ENCODE results near the gene OPCML. TPM values are rescaled to one million over a fixed set of nuclear protein-coding genes. Genes with fewer than 3 reads are reported as not detected.

Gene OPCML
- total RNA-seq, 1 experiment from 2014 or later, result 0.94 TPM

- H2BK12ac ChIP-seq (ENCODE audit: insufficient read length, low read depth, low read length), result no peak overlapping the region
- Mint-ChIP-seq H3K27ac (no peak overlapping the region), H3K4me3 (no peak overlapping the region), H3K27me3 (ENCODE audit: low read depth) (peaks cover 1% of the 10 kb centered on the region; the same call in 1 of the 2 replicates), H3K36me3 (ENCODE audit: insufficient read depth in 1 of 3, low read depth in 3 of 3) (peaks cover 0 to under 1% (median 0%) of the 10 kb centered on the region in 3 experiments; a peak in 1 of 7 replicates), H3K9me3 (0 out of 5 replicates have a peak, but pooled peaks cover 0 to under 1% of the 10 kb centered on the region in 2 experiments), H3K4me1 (peaks cover 26 to 34% of the 10 kb centered on the region in 2 experiments)
- no peak overlapping the region for H2BK15ac ChIP-seq (ENCODE audit: low read depth, low read length)
- H3K79me1 ChIP-seq (ENCODE audit: insufficient read depth, low read depth, low read length, poor library complexity, severe bottlenecking), result no peaks in the 10 kb centered on the region
- H4K91ac ChIP-seq (ENCODE audit: insufficient read length, low read depth, low read length), result no peak overlapping the region
- H3K18ac ChIP-seq (ENCODE audit: insufficient read length, low read depth, low read length), result no peak overlapping the region
- no peak overlapping the region for H3K14ac ChIP-seq (ENCODE audit: insufficient read depth, low read length)
- H2AK5ac ChIP-seq (ENCODE audit: insufficient read length, low read length), result no peak overlapping the region
- no peaks in the 10 kb centered on the region for H3K79me2 ChIP-seq (ENCODE audit: insufficient read depth, low read length)
- H3K23ac ChIP-seq (ENCODE audit: insufficient read length, low read depth, low read length), result no peak overlapping the region
- H3K23me2 ChIP-seq (ENCODE audit: insufficient read length, low read depth, low read length, poor library complexity, severe bottlenecking), result no peaks in the 10 kb centered on the region
- H4K20me1 ChIP-seq (ENCODE audit: control insufficient read depth, insufficient read depth, insufficient read length), result no peaks in the 10 kb centered on the region
- H4K8ac ChIP-seq (replicated peaks; ENCODE audit: insufficient read length, low read depth, low read length), result no peak overlapping the region
- H2BK20ac ChIP-seq (ENCODE audit: low read depth, low read length, poor library complexity, severe bottlenecking), result no peak overlapping the region
- H3K4me1 ChIP-seq (ENCODE audit: insufficient read depth, low read length), result peaks cover 2% of the 10 kb centered on the region; the same call in 1 of the 2 replicates
- H3K9ac ChIP-seq (ENCODE audit: extremely low read depth, insufficient read length, low read length), result no peak overlapping the region
- no CpG with 5 or more reads among the region's 5 CpGs for WGBS (ENCODE audit: extremely low coverage, insufficient read length, low lambda C conversion rate)
- H2BK5ac ChIP-seq (ENCODE audit: insufficient read length, low read length), result no peak overlapping the region
- no peak overlapping the region for H3K4ac ChIP-seq (ENCODE audit: low read depth, low read length)
- H3K27me3 ChIP-seq (ENCODE audit: insufficient read depth, low read length), result no peaks in the 10 kb centered on the region
- H4K5ac ChIP-seq (ENCODE audit: insufficient read length, low read depth, low read length), result no peak overlapping the region
- H2AFZ ChIP-seq (ENCODE audit: low read length), result no peak overlapping the region
- H2BK120ac ChIP-seq (ENCODE audit: low read depth, low read length, poor library complexity, severe bottlenecking), result no peak overlapping the region
- no peak overlapping the region for H3K56ac ChIP-seq (ENCODE audit: insufficient read length, low read depth, low read length)
- no peak overlapping the region for H3T11ph ChIP-seq (ENCODE audit: low read length)
- no peak for TF ChIP-seq CTCF (conservative IDR thresholded peaks at IDR 0.05)
- H3K9me3 ChIP-seq (ENCODE audit: control insufficient read depth, low read depth, low read length), result no peaks in the 10 kb centered on the region
- H3K27ac ChIP-seq (ENCODE audit: insufficient read length, low read depth, low read length), result no peak overlapping the region
- DNase-seq, result no peak
- no peak overlapping the region for H3K4me2 ChIP-seq (ENCODE audit: insufficient read depth, insufficient read length, low read length)
Measured at GRCh38 chr11:132862137-132862536, 670.2 kb downstream of the OPCML start.

Data from H9 (cell line).